ENCODE results near the gene CBL. TPM values are rescaled to one million over a fixed set of nuclear protein-coding genes. Genes with fewer than 3 reads are reported as not detected.

CBL gene
- total RNA-seq, 1 donor from 2014 or later = 22.5 TPM

- no peak overlapping the region for H3K4me3 ChIP-seq (ENCODE audit: low read depth, low read length)
- no peak for TF ChIP-seq CTCF (IDR thresholded peaks at IDR 0.05; ENCODE audit: insufficient read depth, low read length, poor library complexity, severe bottlenecking)
- no peaks in the 10 kb centered on the region for H3K36me3 ChIP-seq (ENCODE audit: control insufficient read depth, insufficient read depth, low read length)
- DNase-seq (ENCODE audit: low read depth) = no peak
- no peaks in the 10 kb centered on the region for H3K27me3 ChIP-seq (ENCODE audit: control insufficient read depth, insufficient read depth, low read length)
Measured at GRCh38 chr11:119202554-119202953, 3.6 kb upstream of the CBL start.

GRCh38 chr11:119204066-119204465 is 2.1 kb upstream of the CBL start:
- Histone ChIP-seq H3K36me3 (ENCODE audit: control insufficient read depth, insufficient read depth, low read length) (no peaks in the 10 kb centered on the region), H3K4me3 (ENCODE audit: low read depth, low read length) (no peak overlapping the region), H3K27me3 (ENCODE audit: control insufficient read depth, insufficient read depth, low read length) (no peaks in the 10 kb centered on the region)
- no peak for TF ChIP-seq CTCF (IDR thresholded peaks at IDR 0.05; ENCODE audit: insufficient read depth, low read length, poor library complexity, severe bottlenecking)
- no peak for DNase-seq (ENCODE audit: low read depth)

- Histone ChIP-seq H3K4me3 (ENCODE audit: low read depth, low read length) (no peak overlapping the region), H3K36me3 (ENCODE audit: control insufficient read depth, insufficient read depth, low read length) (no peaks in the 10 kb centered on the region), H3K27me3 (ENCODE audit: control insufficient read depth, insufficient read depth, low read length) (no peaks in the 10 kb centered on the region)
- TF ChIP-seq CTCF (IDR thresholded peaks at IDR 0.05; ENCODE audit: insufficient read depth, low read length, poor library complexity, severe bottlenecking) = no peak
- no peak for DNase-seq (ENCODE audit: low read depth)
Measured at GRCh38 chr11:119205080-119205479, 1.1 kb upstream of the CBL start.

GRCh38 chr11:119206511-119207414 is 624 bp downstream of the CBL start:
- Histone ChIP-seq H3K4me3 (ENCODE audit: low read depth, low read length) (peak overlapping the region; percentile 97), H3K27me3 (ENCODE audit: control insufficient read depth, insufficient read depth, low read length) (no peaks in the 10 kb centered on the region), H3K36me3 (ENCODE audit: control insufficient read depth, insufficient read depth, low read length) (no peaks in the 10 kb centered on the region)
- no peak for TF ChIP-seq CTCF (IDR thresholded peaks at IDR 0.05; ENCODE audit: insufficient read depth, low read length, poor library complexity, severe bottlenecking)
- DNase-seq (ENCODE audit: low read depth) = no peak

GRCh38 chr11:119207415-119207960 is 1.3 kb downstream of the CBL start:
- H3K4me3 ChIP-seq (ENCODE audit: low read depth, low read length) = peak overlapping the region; percentile 97
- TF ChIP-seq CTCF (IDR thresholded peaks at IDR 0.05; ENCODE audit: insufficient read depth, low read length, poor library complexity, severe bottlenecking) = no peak
- DNase-seq (ENCODE audit: low read depth) = no peak
- H3K36me3 ChIP-seq (ENCODE audit: control insufficient read depth, insufficient read depth, low read length) = no peaks in the 10 kb centered on the region
- no peaks in the 10 kb centered on the region for H3K27me3 ChIP-seq (ENCODE audit: control insufficient read depth, insufficient read depth, low read length)
